HG02870 (cell line): ENCODE measurements around the gene UNC13A.

ENCODE experiments used
- ATAC-seq: cut with Tn5 transposase; IDR thresholded peaks from one replicate; pipeline ENCODE4 v1.9.1; 2021; ENCODE audit warnings: mild to moderate bottlenecking, moderate library complexity; ENCODE audit not compliant: unreplicated experiment

The UNC13A gene

DNA sequence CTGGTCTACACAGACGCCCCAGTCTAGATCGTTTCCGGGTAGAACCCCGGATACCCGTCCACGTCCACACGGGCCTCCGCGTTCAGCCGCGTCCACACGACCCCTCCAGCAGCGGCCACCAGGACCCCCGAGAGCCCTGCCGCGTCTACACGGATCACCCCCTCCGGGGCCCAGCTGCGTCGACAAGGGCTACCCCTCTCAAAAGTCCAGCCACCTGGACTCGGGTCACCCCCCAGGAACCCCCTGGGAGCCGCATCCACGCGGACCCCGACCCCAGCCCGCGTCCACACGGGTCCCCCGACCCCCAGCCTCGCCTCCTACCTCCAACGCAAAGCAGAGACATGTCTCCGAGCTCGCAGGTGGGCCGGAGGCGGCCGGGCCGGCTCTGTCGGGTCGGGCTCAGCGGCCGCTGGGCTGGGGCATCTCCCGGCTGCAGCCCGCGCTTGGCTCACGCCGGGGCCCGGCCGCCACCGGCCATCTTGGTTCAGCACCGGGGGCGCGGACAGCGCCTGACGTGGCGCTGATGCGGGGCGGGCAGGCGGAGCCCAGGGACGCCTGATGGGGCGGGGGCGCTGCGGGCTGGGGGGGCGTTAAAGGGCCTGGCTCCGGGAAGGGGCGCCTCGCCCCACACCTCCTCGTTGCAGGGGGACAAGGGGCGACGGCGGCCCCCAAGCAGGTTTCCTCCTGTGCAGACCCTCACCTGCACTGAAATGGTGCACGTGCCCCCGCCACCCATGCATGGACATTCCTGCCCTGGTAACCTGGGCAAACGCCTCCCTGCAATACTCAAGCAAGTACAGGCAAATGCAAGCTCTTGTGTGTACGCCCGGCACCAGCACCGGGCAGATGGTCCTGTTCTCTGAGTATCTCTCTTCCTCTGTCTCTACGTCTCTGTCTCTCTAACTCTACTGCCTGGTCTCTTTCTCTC, at the start of gene UNC13A:
Gene UNC13A, minus strand, starts transcription at position 498 of the 928 bp plus-strand sequence. Its CDS starts 155 bp downstream, at position 343.
- no peak for ATAC-seq

GRCh38 chr19:17737690-17738153, 49.6 kb upstream of the UNC13A start:
- ATAC-seq: no peak

DNA sequence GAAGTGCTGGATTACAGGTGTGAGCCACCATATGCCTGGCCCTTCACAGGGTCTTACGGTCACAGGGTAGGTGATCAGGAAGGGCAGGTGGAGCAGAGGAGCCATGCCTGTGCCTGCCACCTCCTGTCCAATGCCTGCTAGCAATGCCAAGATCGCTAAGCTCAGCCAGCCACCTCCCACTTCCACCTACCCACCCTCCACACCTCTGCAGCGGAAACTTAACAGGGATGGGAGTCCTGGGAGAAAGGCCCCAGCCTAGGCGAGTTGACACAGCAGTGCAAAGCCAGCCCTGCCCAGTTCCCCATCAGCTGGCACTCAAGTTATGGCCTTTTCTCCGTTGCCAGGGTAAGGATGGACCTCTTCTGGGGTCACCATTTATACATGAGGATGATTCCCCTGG, 47.3 kb upstream of the UNC13A start:
- ATAC-seq: no peak

DNA sequence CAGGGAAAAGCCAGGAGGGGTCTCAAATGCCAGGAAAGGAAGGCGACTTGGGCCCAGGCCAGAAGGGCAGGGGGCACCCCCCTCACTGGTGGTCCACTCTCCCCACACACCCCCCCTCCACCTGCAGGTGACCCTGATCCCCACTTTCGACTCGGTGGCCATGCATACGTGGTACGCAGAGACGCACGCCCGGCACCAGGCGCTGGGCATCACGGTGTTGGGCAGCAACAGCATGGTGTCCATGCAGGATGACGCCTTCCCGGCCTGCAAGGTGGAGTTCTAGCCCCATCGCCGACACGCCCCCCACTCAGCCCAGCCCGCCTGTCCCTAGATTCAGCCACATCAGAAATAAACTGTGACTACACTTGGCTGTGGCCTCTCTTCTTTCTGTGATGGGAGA, 46.0 kb upstream of the UNC13A start:
- ATAC-seq: no peak

DNA sequence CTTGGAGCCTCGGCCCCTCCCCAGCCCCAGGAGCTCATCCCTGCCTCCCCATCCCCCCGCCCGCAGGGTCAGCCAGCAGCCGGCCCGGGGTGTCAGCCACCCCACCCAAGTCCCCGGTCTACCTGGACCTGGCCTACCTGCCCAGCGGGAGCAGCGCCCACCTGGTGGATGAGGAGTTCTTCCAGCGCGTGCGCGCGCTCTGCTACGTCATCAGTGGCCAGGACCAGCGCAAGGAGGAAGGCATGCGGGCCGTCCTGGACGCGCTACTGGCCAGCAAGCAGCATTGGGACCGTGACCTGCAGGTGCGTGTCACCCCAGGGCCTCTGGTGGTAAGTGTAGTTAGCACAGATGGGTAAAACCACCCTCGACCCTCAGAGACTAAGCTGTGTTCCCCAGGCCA, 45.0 kb upstream of the UNC13A start:
- no peak for ATAC-seq

- no peak for ATAC-seq
Measured at GRCh38 chr19:17727843-17728242, 39.7 kb upstream of the UNC13A start.

GRCh38 chr19:17726964-17727773, 39.0 kb upstream of the UNC13A start:
- no peak for ATAC-seq

- no peak for ATAC-seq
Measured at GRCh38 chr19:17726136-17726741, 38.1 kb upstream of the UNC13A start.

DNA sequence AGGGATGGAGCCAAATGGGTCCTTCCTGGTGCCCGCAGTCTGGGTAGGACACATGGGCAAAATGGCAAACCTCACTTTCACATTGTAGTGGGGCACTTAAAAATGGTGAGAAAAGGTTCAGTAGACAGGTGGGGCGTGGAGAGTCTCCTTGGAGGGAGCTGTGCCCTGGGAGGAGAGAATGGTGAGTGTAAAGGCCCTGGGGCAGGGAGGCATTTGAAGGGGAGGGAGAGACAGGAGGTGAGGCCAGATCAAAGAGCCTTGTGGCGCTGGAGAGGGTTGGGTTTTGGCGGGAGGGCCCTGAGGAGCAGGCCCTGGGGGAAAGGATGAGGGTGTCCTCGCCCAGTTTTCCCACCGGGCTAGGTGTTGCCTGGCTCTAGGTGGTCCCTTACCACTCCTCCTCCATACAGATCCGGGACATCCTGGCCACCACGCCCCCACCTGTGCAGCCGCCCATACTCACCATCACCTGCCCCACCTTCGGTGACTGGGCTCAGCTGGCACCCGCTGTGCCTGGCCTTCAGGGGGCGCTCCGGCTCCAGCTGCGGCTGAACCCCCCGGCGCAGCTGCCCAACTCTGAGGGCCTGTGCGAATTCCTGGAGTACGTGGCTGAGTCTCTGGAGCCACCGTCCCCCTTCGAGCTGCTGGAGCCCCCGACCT, 37.4 kb upstream of the UNC13A start:
- ATAC-seq: no peak

- ATAC-seq: no peak
Measured at GRCh38 chr19:17724655-17725054, 36.5 kb upstream of the UNC13A start.

- no peak for ATAC-seq
Measured at GRCh38 chr19:17722655-17723240, 34.6 kb upstream of the UNC13A start.

GRCh38 chr19:17721821-17722220, 33.7 kb upstream of the UNC13A start:
- ATAC-seq: no peak

- ATAC-seq: no peak
Measured at GRCh38 chr19:17721111-17721628, 33.0 kb upstream of the UNC13A start.

DNA sequence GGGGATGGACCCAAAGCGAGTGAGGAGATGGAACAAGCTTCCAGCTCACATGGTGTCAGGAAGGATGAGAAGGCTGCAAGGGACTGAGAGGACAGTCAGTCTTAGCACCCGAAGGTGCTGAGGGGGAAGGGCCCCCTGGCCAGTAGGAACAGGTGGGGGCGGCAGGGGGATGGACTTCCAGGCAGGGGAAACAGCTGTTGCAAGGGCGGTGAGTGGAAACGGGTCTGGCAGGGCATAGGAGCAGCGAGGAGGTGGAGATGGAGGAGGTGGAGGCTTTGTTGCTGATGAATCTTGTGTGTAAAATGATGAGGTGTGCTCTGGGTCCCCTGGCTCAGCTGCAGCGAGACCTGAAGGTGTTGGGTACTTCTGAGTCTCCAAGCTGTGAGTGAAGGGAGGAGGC, 32.3 kb upstream of the UNC13A start:
- no peak for ATAC-seq

- peak; percentile 14 for ATAC-seq
Measured at GRCh38 chr19:17719730-17720400, 31.7 kb upstream of the UNC13A start.

- peak; percentile 65 for ATAC-seq
Measured at GRCh38 chr19:17718947-17719711, 31.0 kb upstream of the UNC13A start, which contains the start of gene MAP1S. TSS of gene MAP1S (plus strand) at chr19:17719480. CDS start at chr19:17719503, 23 bp downstream.

- ATAC-seq: no peak
Measured at GRCh38 chr19:17718550-17718946, 30.4 kb upstream of the UNC13A start.

DNA sequence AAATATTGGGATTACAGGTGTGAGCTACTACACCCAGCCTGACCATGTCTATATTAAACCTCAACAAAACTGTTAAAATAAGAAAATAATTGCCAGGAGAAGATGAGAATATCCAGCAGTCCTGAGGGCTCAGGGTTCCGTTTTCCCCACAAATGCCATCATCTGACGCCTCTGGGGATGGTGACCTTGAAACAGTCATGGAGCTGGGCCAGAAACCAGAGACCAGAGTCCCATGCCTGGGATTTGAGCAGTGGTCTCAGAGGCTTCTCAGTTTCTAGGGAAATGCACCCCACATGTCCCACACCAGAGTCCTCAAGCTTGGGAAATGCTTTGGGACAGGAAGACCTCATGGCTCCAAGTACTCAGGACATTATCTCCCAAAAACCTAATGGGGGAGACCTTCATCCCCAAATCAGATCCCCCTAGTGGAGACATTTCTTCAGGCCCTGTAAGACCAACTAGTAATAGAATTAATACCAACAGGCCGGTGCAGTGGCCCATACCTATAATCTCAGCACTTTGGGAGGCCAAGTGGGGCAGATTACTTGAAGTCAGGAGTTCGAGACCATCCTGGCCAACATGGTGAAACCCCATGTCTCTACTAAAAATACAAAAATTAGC, 28.3 kb upstream of the UNC13A start:
- ATAC-seq: no peak
